Measurements from ENCODE around the gene INPP4B.

Gene INPP4B

DNA sequence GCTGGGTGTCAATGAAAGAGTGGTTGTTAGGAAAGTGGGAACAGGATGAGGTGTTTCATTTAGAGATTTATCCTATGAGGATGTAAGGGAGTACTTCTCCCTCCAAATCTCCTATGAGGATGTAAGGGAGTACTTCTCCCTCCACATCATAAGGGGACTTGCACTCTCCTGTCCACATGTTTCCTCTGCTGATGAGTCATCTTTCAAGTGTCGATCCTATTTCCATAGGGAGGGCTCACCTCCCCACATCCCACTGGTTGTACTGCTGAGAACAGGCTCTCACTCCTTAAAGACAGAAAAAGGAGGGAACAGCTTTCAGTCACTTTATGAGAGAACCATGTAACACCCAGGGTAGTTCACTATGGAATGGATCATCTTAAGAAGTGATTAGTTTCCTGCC lies 65.0 kb downstream of the INPP4B start:
- Mint-ChIP-seq H3K36me3 (ENCODE audit: low read depth) (no peaks in the 10 kb centered on the region), H3K4me3 (no peak overlapping the region), H3K27me3 (ENCODE audit: low read depth) (no peaks in the 10 kb centered on the region), H3K4me1 (no peaks in the 10 kb centered on the region), H3K27ac (no peak overlapping the region), H3K9me3 (peaks cover 3% of the 10 kb centered on the region)
- TF ChIP-seq, protein P1, sequence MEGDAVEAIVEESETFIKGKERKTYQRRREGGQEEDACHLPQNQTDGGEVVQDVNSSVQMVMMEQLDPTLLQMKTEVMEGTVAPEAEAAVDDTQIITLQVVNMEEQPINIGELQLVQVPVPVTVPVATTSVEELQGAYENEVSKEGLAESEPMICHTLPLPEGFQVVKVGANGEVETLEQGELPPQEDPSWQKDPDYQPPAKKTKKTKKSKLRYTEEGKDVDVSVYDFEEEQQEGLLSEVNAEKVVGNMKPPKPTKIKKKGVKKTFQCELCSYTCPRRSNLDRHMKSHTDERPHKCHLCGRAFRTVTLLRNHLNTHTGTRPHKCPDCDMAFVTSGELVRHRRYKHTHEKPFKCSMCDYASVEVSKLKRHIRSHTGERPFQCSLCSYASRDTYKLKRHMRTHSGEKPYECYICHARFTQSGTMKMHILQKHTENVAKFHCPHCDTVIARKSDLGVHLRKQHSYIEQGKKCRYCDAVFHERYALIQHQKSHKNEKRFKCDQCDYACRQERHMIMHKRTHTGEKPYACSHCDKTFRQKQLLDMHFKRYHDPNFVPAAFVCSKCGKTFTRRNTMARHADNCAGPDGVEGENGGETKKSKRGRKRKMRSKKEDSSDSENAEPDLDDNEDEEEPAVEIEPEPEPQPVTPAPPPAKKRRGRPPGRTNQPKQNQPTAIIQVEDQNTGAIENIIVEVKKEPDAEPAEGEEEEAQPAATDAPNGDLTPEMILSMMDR (IDR thresholded peaks at IDR 0.05; ENCODE audit: unreplicated experiment in 3 of 3) = no peak

DNA sequence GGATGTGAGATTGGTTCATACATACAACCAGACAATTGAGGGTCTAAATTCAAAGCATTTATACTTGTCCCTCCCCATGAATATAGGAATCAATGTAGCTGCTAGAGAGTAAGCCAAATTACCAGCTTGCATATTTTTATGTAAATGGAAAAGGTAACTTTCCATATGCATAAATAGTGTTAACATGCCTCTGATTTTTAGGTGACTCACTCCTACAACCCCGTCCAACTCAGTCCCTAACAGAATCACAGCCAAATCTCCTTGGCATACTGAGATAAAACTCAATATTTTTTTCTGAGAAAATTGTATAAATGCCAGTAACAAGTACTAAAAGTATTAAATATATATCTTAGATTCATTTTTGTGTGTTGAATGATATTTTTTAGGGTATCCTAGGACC lies 67.2 kb downstream of the INPP4B start:
- H3K4me3 Mint-ChIP-seq = no peak overlapping the region
- no peaks in the 10 kb centered on the region for H3K27me3 Mint-ChIP-seq (ENCODE audit: low read depth)
- H3K27ac Mint-ChIP-seq = no peak overlapping the region
- TF ChIP-seq, protein P1 (IDR thresholded peaks at IDR 0.05; ENCODE audit: unreplicated experiment in 3 of 3) = no peak
- H3K36me3 Mint-ChIP-seq (ENCODE audit: low read depth) = no peaks in the 10 kb centered on the region
- H3K9me3 Mint-ChIP-seq = peaks cover 3% of the 10 kb centered on the region
- no peaks in the 10 kb centered on the region for H3K4me1 Mint-ChIP-seq

DNA sequence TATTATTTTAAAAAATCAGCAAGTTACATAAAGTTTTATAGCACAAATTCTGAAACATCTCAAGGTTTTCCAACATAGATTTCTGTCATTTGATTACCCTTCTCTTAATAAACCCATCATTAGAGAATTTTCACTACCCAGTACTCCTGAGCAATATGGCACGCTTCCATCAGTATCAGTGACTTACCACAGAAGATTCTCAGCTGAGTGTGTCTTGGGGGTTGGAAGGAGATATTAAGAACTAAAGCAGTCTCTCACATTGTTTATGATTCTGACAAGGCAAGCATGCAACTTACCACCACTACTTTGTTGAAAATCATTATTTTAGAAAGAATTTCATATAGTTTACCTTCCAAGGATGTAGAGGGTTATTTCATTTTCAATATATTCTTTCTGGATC lies 67.7 kb downstream of the INPP4B start:
- Mint-ChIP-seq H3K4me3 (no peak overlapping the region), H3K27me3 (ENCODE audit: low read depth) (no peaks in the 10 kb centered on the region), H3K9me3 (peaks cover 3% of the 10 kb centered on the region), H3K36me3 (ENCODE audit: low read depth) (no peaks in the 10 kb centered on the region), H3K27ac (no peak overlapping the region), H3K4me1 (no peaks in the 10 kb centered on the region)
- TF ChIP-seq, protein P1 (IDR thresholded peaks at IDR 0.05; ENCODE audit: unreplicated experiment in 3 of 3) = no peak

DNA sequence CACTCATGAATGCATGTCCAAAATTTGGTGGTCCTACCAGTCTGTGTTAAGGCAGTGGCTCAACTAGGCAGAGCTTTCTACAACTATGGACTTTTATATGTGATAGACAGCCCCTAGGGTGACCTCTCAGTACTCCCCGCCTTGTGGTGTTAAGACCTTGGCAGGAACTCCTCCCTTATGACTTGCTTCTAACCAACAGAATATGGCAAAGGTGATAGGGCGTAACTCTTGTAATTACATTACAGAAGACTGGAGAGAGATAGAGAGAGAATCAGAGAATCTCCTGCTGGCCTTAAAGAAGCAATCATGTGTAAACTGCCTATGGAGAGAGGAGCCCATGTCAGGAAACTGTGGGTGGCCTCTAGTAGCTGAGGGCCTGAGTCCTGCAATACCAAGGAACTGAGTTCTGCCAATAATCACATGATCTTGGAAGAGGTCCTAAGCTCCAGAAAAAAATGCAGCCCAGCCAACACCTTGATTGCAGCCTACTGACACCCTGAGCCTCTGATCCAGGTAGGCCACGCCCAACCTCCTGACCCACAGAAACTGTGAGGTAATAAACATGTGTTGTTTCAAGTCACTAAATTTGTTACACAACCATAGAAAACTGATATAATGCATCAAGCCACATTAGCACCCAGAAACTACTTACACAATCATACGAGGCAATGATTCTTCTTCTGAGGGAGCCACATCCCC lies 68.9 kb downstream of the INPP4B start:
- Mint-ChIP-seq H3K9me3 (peaks cover 3% of the 10 kb centered on the region), H3K4me3 (no peak overlapping the region), H3K4me1 (no peaks in the 10 kb centered on the region), H3K27me3 (ENCODE audit: low read depth) (no peaks in the 10 kb centered on the region), H3K27ac (no peak overlapping the region), H3K36me3 (ENCODE audit: low read depth) (no peaks in the 10 kb centered on the region)
- TF ChIP-seq, protein P1 (IDR thresholded peaks at IDR 0.05; ENCODE audit: unreplicated experiment in 3 of 3) = no peak

DNA sequence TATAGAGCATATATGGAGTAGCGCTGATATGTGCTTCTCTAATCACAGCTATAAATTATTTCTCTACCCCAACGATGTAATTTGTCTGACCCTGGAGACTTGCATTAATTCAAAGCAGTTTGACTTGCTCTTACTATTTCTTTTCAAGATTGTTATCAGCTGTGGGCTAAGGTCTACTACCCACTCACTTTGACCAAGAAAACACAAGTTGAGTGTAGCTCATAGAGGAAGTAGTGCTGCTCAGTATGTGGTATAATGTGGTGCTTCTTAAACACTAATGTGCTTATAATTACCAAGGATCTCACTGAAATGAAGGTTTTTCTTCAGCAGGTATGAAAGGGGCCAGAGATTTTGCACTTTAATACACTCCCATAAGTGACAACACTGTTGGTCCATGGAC lies 70.1 kb downstream of the INPP4B start:
- Mint-ChIP-seq H3K9me3 (no peaks in the 10 kb centered on the region), H3K27me3 (ENCODE audit: low read depth) (no peaks in the 10 kb centered on the region), H3K4me1 (no peaks in the 10 kb centered on the region), H3K36me3 (ENCODE audit: low read depth) (no peaks in the 10 kb centered on the region), H3K4me3 (no peak overlapping the region), H3K27ac (no peak overlapping the region)
- TF ChIP-seq, protein P1 (IDR thresholded peaks at IDR 0.05; ENCODE audit: unreplicated experiment in 3 of 3) = no peak

DNA sequence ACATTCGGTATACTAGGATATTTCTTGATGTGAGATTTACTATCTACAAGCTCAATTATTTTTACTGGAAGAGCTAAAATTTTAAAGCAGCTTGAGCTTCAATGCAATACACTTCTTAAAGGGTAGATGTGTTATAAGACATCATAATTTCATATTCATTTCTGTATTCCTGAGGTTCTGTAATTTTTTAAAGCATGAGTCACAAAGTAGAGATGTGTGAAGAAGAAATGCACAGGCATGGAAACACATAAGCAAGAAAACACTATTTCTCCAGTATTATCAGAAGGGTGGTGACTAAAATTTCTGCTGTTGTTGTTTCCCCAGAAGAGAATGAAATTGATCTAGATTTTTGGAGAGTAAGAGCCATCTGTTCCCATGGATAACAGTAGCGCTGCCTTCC lies 72.6 kb downstream of the INPP4B start:
- no peaks in the 10 kb centered on the region for H3K27me3 Mint-ChIP-seq (ENCODE audit: low read depth)
- H3K27ac Mint-ChIP-seq = no peak overlapping the region
- no peaks in the 10 kb centered on the region for H3K9me3 Mint-ChIP-seq
- H3K4me3 Mint-ChIP-seq = no peak overlapping the region
- TF ChIP-seq, protein P1 (IDR thresholded peaks at IDR 0.05; ENCODE audit: unreplicated experiment in 3 of 3) = no peak
- H3K4me1 Mint-ChIP-seq = no peaks in the 10 kb centered on the region
- H3K36me3 Mint-ChIP-seq (ENCODE audit: low read depth) = no peaks in the 10 kb centered on the region

Measured in nephron (organoid).